Amniotic epithelial cell (primary cell): ENCODE data around the gene PPCDC.
"Not testable (repeated sequence)": the region's sequence is repeated elsewhere in the genome, so short reads cannot be mapped to it uniquely, and the experiment has no call there.

Experiments
- DNase-seq: peaks from one replicate; pipeline ENCODE4 v3.0.0-alpha.2; 2010; ENCODE audit warnings: low read depth

PPCDC gene

DNA sequence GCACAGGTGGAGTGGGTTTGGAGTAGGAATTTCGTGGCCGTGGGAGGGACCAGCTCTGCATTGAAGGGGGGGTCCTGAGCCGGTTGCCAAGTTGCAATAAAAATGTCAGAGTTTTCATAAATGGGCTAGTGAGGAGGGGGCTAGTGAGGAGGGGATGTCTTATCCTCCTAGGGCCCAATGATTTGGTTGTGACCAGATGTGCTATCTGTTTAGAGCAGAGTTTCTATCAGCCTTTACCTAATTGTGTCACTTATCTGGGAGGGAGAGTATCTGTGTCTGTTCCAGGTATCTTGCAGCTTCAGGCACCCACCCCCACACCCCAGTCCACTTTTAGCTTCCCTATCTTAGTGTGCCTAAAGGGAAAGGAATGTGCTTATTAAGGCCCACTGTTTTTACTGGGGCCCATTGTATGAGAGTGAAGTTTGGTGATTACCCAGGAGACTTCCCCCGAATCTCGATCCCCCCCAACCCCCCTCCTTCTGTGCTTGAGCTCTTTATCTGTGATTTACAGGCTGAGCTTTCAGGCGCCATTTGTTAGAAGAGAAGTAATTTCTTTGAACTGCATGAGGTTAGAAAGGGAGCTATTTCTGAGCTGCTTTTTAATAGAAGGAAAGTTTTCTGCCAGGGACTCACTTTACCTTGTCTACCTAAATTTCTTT lies 42.6 kb downstream of the PPCDC start:
- DNase-seq, result peak; percentile 76

DNA sequence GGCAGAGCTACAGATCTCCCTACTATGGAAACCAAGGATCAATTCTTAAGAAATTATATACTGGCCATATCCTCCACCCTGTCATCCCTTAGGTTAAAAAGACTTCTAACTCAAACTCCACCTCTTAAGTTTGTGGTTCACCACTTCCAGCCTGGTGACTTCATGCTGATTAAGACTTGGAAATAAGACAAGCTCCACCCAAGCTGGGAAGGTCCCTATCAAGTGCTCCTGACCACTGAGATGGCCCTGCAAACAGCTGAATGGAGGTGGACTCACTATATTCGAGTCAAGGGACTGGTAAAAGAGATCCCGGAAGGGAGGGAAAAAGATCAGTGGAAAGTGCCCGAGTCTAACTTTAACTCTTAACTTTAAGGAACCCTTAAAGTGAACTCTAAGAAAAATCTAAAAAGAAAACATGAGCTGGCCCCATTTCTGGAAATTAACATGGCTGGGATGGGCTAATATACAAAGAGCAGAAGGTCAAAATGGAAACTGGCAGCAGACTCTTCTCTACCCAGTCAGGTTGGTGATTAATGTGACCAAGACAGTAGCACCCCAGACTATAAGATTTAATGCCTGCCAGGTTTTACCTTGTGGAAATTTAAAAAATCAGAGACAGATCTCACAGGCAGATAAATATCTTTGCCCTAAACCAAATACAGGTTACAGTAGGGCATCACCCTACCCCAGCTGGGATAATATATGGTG lies 43.9 kb downstream of the PPCDC start:
- DNase-seq, result peak; percentile 73

DNA sequence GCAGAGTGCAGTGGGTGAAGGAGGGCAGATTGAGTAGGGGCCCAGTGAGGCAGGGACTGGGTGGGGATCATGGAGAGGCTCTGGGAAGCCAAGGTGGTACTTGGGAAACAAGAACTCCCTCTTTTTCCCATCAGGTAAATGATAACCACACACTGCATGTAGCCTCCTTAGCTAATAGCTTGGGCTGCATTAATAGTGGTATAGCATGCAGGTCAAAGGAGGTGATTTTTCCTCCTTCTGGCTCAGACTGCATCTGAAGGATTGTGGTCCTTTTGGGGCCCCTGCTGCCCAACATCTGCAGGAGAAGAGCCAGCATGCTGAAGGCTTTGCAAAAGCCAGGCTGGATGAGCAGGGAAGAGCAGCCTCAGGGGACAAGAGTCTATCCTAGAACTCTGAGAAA lies 45.4 kb downstream of the PPCDC start:
- no peak for DNase-seq

GRCh38 chr15:75069301-75069925 lies 46.0 kb downstream of the PPCDC start:
- DNase-seq, result no peak

GRCh38 chr15:75070674-75071073 lies 47.3 kb downstream of the PPCDC start:
- no peak for DNase-seq

DNA sequence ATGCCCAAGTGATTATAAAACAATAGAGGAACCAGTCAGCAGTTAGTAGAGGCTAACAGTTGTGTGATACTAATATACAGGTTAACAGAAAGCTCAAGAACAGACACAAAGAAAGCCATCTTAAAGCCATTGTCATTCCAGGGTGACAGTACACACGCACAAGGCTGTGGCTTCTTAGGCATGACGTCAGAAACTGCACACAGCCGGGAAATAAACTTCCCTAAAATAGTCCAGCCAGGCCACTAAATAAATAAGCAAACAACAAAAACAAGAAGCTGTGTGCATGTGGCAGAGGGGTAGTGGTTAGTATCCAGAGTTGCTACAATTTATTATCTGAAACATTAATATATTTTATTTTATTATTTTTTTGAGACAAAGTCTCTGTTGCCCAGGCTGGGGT lies 49.8 kb downstream of the PPCDC start:
- no peak for DNase-seq

DNA sequence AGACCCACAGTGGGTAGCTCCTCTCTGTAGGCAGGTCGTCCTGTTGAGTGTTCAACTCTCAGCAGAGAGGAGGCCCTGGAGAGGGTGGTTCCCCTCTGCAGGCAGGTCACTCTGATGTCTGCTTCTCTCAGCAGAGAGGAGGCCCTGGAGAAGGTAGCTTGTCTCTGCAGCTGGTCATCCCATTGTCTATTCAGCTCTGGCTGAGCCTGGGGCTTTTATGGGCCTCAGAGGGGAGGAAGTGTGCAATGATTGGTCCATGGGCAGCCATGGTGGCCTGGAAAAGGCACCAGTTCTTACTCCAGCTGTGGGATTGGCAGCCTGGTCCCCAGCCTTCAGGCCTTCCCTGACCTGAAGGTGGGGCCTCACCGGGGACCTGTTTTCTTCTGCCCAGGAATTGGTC lies 52.9 kb downstream of the PPCDC start:
- no peak for DNase-seq

DNA sequence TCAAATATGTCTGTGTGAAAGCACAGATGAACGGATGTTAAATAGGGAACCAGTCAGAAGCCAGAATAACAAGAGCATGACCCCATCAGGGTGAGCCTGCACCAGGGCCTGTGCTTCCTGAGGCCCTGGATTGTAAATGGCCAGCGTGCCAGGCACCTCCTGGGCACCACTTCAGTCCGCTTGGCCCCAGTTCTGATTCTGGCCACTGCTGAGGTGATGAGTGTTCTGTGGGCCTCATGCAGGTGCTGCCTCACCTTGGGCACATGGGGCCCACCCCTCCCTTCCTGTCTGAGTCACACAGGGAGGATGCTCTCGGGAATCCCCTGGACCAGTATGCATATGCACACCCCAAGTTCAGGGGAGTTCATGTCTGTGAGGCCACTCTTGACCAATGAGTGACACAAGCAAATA lies 54.2 kb downstream of the PPCDC start:
- not testable (repeated sequence) for DNase-seq

DNA sequence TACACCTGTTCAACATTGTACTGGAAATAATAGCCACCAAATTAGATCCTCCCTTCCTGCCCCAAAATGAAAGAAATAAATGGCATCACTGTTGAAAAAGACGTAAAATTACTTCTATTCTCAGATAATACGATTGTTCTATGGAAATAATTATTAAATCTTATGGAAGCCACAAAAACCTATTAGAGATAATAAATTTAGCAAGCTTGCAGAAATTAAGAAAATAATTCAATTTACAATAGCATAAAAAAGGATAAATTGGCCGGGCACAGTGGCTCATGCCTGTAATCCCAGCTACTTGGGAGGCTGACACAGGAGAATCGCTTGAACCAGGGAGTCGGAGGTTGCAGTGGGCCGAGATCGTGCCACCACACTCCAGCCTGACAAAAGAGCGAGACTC lies 57.8 kb downstream of the PPCDC start:
- no peak for DNase-seq

DNA sequence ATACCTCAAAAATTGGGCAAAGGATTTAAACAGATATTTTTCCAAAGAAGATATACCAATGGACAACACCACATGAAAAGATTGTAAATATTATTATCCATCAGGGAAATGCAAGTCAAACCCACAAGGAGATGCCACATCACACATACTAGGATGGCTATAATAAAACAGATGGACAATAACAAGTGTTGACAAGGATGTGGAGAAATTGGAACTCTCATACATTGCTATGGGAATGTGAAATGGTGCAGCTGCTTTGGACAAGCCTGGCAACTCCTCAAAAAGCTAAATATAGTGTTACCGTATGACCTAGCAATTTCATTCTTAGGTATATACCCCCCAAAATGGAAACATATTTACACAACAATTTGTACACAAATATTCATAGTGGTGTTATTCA lies 59.3 kb downstream of the PPCDC start:
- DNase-seq, result no peak

DNA sequence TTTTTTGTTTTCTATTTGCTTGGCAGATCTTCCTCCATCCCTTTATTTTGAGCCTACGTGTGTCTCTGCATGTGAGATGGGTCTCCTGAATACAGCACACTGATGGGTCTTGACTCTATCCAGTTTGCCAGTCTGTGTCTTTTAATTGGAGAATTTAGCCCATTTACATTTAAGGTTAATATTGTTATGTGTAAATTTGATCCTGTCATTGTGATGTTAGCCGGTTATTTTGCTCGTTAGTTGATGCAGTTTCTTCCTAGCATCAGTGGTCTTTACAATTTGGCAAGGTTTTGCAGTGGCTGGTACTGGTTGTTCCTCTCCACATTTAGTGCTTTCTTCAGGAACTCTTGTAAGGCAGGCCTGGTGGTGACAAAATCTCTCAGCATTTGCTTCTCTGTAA lies 62.3 kb downstream of the PPCDC start:
- DNase-seq, result not testable (repeated sequence)

DNA sequence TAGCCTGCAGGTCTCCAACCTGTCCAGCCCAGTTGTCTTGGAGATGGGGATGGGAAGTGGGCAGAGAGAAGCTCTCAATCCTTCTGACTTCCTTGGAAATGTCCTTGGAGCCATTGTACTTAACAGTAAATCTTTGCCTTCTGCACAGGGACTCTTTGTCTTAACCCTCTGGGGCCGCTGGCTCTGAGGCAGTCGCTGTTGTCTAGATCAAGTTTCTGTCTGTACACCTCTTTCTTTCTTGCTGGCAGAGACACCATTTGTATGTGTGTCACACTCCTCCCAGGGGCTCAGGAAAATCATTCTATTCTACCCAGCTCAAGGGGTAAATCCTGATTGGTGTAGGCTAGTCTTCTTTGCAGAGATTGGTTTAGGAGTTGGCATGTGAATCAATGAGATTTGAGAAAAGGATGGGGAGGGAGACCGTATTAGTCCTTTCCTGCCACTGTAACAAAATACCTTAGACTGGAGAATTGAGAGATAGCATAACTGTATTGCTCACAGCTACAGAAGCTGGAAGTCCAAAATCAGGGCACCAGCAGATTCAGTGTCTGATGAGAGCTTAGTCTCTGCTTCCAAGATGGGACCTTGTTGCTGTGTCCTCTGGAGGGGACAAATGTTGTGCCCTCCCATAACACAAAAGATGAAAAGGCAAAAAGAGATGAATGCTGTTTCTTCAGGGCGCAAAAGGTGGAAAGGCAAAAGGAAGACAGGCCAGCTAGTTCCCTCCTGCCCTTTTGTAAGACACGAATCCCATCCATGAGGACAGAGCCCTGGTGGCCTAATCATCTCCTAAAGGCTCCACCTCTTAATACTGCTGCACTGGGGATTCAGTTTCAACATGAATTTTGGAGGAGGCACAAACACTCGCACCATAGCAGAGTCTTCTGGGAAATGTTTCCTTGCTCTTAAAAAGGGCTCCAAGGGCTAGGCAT lies 66.3 kb downstream of the PPCDC start:
- no peak for DNase-seq

GRCh38 chr15:75090388-75090734 lies 67.0 kb downstream of the PPCDC start:
- DNase-seq, result peak; percentile 52

DNA sequence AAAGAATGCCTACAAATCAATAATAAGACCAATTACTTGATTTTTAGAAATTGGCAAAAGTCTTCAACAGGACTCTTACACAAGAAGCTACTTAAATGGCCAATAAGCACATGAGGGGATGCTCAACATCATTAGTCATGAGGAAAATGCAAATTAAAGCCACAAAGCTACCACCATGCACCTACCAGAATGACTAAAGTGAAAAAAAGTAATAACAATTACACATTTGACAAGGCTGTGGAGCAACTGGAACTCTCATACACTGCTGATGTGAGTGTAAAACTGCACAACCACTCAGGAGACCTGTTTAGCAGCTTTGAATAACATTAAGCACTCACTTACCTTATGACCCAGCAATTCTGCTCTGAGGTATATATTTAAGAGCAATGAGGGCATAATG lies 68.4 kb downstream of the PPCDC start:
- peak; percentile 23 for DNase-seq

- DNase-seq, result not testable (repeated sequence)
Observed at GRCh38 chr15:75094961-75095478, 71.6 kb downstream of the PPCDC start.

DNA sequence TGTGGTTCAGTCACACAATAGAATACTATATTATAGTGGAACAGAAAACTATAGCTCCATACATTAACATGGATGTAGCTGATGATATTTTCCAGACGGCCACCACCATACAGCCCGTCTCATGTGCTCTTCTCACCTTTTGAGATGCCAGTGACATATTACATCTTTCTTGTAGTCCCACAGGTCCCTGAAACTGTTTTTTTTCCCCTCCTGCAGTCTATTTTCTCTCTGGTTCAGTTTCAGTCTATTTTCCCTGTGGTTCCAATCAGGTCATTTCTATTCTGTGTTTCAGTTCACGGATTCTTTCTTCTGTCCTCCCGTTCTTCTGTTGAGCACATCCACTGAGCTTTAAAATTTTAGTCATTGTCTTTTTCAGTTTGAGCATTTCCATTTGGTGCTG lies 72.2 kb downstream of the PPCDC start:
- no peak for DNase-seq

DNA sequence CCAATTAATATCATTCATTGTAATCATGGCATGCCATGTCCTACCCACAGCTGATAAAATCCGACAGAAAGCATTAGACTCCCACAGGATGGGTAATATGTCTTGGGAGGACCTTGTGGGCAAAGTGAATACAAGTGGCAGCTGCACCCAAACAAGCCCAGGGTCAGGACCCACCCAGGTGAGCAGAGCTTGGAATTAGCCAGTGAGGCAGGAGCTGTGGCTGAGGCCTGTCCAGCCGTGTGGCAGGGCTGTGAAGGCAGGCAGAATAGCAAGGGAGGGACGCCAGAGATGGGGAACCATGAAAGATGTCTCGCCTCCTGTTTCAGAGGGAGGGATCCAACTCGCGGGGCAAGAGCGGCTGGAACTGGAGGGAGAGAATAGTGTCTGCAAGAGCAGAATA lies 74.5 kb downstream of the PPCDC start:
- no peak for DNase-seq

DNA sequence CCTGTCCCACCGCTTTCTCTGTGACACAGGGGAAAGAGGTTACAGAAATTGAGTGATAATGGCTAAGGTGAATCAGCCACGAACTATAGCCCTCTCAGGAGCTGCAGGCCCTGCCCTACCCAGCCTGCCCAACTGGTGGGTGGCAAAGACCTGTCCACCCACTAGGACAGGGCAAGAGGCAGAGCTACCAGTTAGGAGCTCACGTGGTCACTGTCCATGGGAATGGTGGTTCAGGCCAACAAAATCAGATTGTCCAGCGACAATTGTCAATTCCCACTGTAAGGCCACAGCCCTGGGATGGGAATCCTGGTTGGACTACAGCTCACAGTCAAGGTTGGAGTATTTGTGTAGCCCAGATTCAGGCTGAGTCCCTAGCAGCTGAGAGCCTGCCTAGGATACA lies 75.0 kb downstream of the PPCDC start:
- DNase-seq, result no peak
